Uterus (tissue), 2 donors: Measurements from ENCODE around the gene DNAJC22.

ENCODE experiments used
- CTCF ChIP-seq, 4 experiments: fragments of 200-600 bp in 2 of 4; fragments of 450-650 bp in 2 of 4; sonication (generic) in 2 of 4; IDR thresholded peaks; one replicate each; pipeline ENCODE4 v1.5.1; 2016 to 2019; ENCODE audit warnings: antibody characterized with exemption in 4 of 4, mild to moderate bottlenecking in 2 of 4, moderate library complexity in 1 of 4
- POLR2A ChIP-seq, 2 donors: fragments of 450-650 bp; IDR thresholded peaks; one replicate each; pipeline ENCODE4 v1.6.1; 2016; ENCODE audit warnings: antibody characterized with exemption in 2 of 2, mild to moderate bottlenecking in 1 of 2, moderate library complexity in 1 of 2

GRCh38 chr12:49344486-49345050 is 2.1 kb upstream of the DNAJC22 start:
- TF ChIP-seq CTCF (IDR thresholded peaks at IDR 0.05) = no peak
- no peak for TF ChIP-seq POLR2A (IDR thresholded peaks at IDR 0.05)
